Transverse colon (tissue), 4 donors: ENCODE measurements around the gene SF1. TPM values are rescaled to one million over a fixed set of nuclear protein-coding genes. Genes with fewer than 3 reads are reported as not detected.

Source experiments
- DNase-seq: peaks from one replicate; pipeline ENCODE4 v3.0.0-alpha.2; 2019
- H3K27ac ChIP-seq, 4 donors: fragments of 200-600 bp; sonication (generic); 2 replicates each; pipeline ENCODE4 v1.5.1; 2016 to 2018; ENCODE audit warnings: inconsistent platforms in 4 of 4
- H3K27me3 ChIP-seq: fragments of 200-600 bp; sonication (generic); 2 replicates; pipeline ENCODE4 v1.5.1; 2017; ENCODE audit warnings: inconsistent platforms
- H3K36me3 ChIP-seq, 4 donors: fragments of 200-600 bp; sonication (generic); 2 replicates each; pipeline ENCODE4 v1.5.1; 2017 to 2019; ENCODE audit warnings: inconsistent platforms in 4 of 4
- H3K4me1 ChIP-seq, 4 donors: fragments of 200-600 bp; sonication (generic); 2 replicates each; pipeline ENCODE4 v1.5.1; 2017 to 2020; ENCODE audit warnings: inconsistent platforms in 4 of 4
- H3K4me3 ChIP-seq, 4 donors: fragments of 200-600 bp; sonication (generic); 1 replicate in 1 of 4; 2 replicates in 3 of 4; pipeline versions ENCODE4 v1.5.1 to v1.6.1; 2017 to 2019; ENCODE audit warnings: inconsistent platforms in 4 of 4
- H3K9me3 ChIP-seq, 2 donors: fragments of 200-600 bp; sonication (generic); 2 replicates each; pipeline ENCODE4 v1.5.1; 2017 to 2019; ENCODE audit warnings: inconsistent platforms in 2 of 2
- EP300 ChIP-seq: sonication (generic); formaldehyde crosslinking; IDR thresholded peaks from one replicate; pipeline ENCODE4 v1.6.1; 2017; ENCODE audit warnings: antibody characterized with exemption, low read depth
- POLR2A ChIP-seq: fragments of 450-650 bp; IDR thresholded peaks from one replicate; pipeline ENCODE4 v1.6.1; 2016; ENCODE audit warnings: antibody characterized with exemption, mild to moderate bottlenecking, moderate library complexity
- POLR2AphosphoS5 ChIP-seq, 3 donors: sonication (generic); formaldehyde crosslinking; IDR thresholded peaks; one replicate each; pipeline ENCODE4 v1.6.1; 2016; ENCODE audit warnings: antibody characterized with exemption in 3 of 3
- WGBS, 2 donors: methylation state at CpG; one replicate each; pipeline ENCODE4 v1.1.5; 2018; ENCODE audit warnings: low coverage in 1 of 2; 5-methylcytosine and 5-hydroxymethylcytosine counted together
- in situ Hi-C, 4 donors: fragments of 200-750 bp; cut with MboI; loops; one replicate each; pipeline versions ENCODE4 v1.15.0 to v1.15.1; 2017; ENCODE audit warnings: low sequenced_read_pairs in 3 of 4, low pct_ligation_motif_present in 1 of 4, low pct_unique_long_range_greater_than_20kb in 1 of 4
- intact Hi-C: fragments of 100-400 bp; cut with DNase I; formaldehyde crosslinking; loops from one replicate; pipeline ENCODE4 v1.15.1; 2023; ENCODE audit warnings: low total_unique reads
- total RNA-seq, 4 donors: library from RNA; depleted of rRNA; stranded (reverse); fragments of >200 nt; gene quantifications; one replicate each; pipeline ENCODE4 v1.1.0, GENCODE V29; 2016
- TF ChIP-seq, protein P1 (sequence below), 5 experiments: fragments of 200-600 bp in 3 of 5; fragments of 450-650 bp in 2 of 5; sonication (generic) in 3 of 5; IDR thresholded peaks; 1 replicate in 2 of 5; 2 replicates in 3 of 5; pipeline ENCODE4 v1.5.1; 2016 to 2017; ENCODE audit warnings: antibody characterized with exemption in 5 of 5, inconsistent platforms in 3 of 5, mild to moderate bottlenecking in 2 of 5, moderate library complexity in 1 of 5

The SF1 gene
- total RNA-seq, 4 donors from 2014 or later = 196 to 458 (median 377) TPM

- Histone ChIP-seq H3K9me3 (no peaks in the 10 kb centered on the region), H3K4me1 (peaks cover 10 to 33% (median 20%) of the 10 kb centered on the region in 4 donors), H3K4me3 (peak overlapping the region; percentile 53 to 87 (median 62)), H3K36me3 (no peaks in the 10 kb centered on the region), H3K27ac (peak overlapping the region; percentile 64 to 92 (median 89)), H3K27me3 (no peaks in the 10 kb centered on the region)
- DNase-seq = peak; percentile 32
- 8% methylated on average over 18 of the region's 54 CpGs; no CpG with 5 or more reads in 1 of the 2 donors for WGBS, 2 donors
- intact Hi-C loops (no loop called here), in situ Hi-C loops (no loop called here)
- no peak for TF ChIP-seq POLR2AphosphoS5 (IDR thresholded peaks at IDR 0.05)
- TF ChIP-seq EP300 = no peak
- TF ChIP-seq POLR2A = no peak
- TF ChIP-seq, protein P1, sequence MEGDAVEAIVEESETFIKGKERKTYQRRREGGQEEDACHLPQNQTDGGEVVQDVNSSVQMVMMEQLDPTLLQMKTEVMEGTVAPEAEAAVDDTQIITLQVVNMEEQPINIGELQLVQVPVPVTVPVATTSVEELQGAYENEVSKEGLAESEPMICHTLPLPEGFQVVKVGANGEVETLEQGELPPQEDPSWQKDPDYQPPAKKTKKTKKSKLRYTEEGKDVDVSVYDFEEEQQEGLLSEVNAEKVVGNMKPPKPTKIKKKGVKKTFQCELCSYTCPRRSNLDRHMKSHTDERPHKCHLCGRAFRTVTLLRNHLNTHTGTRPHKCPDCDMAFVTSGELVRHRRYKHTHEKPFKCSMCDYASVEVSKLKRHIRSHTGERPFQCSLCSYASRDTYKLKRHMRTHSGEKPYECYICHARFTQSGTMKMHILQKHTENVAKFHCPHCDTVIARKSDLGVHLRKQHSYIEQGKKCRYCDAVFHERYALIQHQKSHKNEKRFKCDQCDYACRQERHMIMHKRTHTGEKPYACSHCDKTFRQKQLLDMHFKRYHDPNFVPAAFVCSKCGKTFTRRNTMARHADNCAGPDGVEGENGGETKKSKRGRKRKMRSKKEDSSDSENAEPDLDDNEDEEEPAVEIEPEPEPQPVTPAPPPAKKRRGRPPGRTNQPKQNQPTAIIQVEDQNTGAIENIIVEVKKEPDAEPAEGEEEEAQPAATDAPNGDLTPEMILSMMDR (IDR thresholded peaks at IDR 0.05) = no peak
These were observed 24.2 kb upstream of the SF1 start for GRCh38 chr11:64802370-64803157.

GRCh38 chr11:64801561-64802369 lies 23.4 kb upstream of the SF1 start:
- H3K4me3 ChIP-seq = peak overlapping the region in 2 of 4 donors; percentile 56 to 68

GRCh38 chr11:64801158-64801464 lies 22.8 kb upstream of the SF1 start:
- 75% methylated on average over 8 of the region's 9 CpGs; no CpG with 5 or more reads in 1 of the 2 donors for WGBS, 2 donors
- H3K9me3 ChIP-seq = no peaks in the 10 kb centered on the region
- peak overlapping the region in 2 of 4 donors; percentile 64 to 92 for H3K27ac ChIP-seq
- H3K4me1 ChIP-seq = peaks cover 10 to 33% (median 20%) of the 10 kb centered on the region in 4 donors
- H3K4me3 ChIP-seq = no peak overlapping the region
- TF ChIP-seq POLR2AphosphoS5 (IDR thresholded peaks at IDR 0.05) = no peak
- no peak for TF ChIP-seq EP300
- no peak for TF ChIP-seq POLR2A
- intact Hi-C loops (no loop called here), in situ Hi-C loops (no loop called here)
- H3K36me3 ChIP-seq = no peaks in the 10 kb centered on the region
- no peak for DNase-seq
- no peaks in the 10 kb centered on the region for H3K27me3 ChIP-seq

More at GRCh38 chr11:64801561-64802369, 23.4 kb upstream of the SF1 start:
- Histone ChIP-seq H3K27ac (peak overlapping the region; percentile 64 to 92 (median 89)), H3K27me3 (no peaks in the 10 kb centered on the region), H3K4me1 (peaks cover 10 to 33% (median 20%) of the 10 kb centered on the region in 4 donors), H3K36me3 (no peaks in the 10 kb centered on the region), H3K9me3 (no peaks in the 10 kb centered on the region)
- DNase-seq = no peak
- WGBS, 2 donors = 56% methylated on average over 13 of the region's 13 CpGs; no CpG with 5 or more reads in 1 of the 2 donors
- intact Hi-C loops = no loop called here
- in situ Hi-C loops = no loop called here
- no peak for TF ChIP-seq POLR2A
- TF ChIP-seq EP300 = no peak
- TF ChIP-seq POLR2AphosphoS5 (IDR thresholded peaks at IDR 0.05) = no peak
- TF ChIP-seq, protein P1 (IDR thresholded peaks at IDR 0.05) = no peak

- Histone ChIP-seq H3K27ac (no peak overlapping the region), H3K27me3 (no peaks in the 10 kb centered on the region), H3K4me3 (no peak overlapping the region), H3K36me3 (no peaks in the 10 kb centered on the region), H3K4me1 (peaks cover 10 to 33% (median 20%) of the 10 kb centered on the region in 4 donors), H3K9me3 (no peaks in the 10 kb centered on the region)
- intact Hi-C loops = no loop called here
- in situ Hi-C loops = no loop called here
- TF ChIP-seq, protein P1 (IDR thresholded peaks at IDR 0.05) = no peak
- TF ChIP-seq EP300 (no peak), POLR2AphosphoS5 (IDR thresholded peaks at IDR 0.05) (no peak), POLR2A (no peak)
- no peak for DNase-seq
- 86% methylated on average over 24 of the region's 26 CpGs; no CpG with 5 or more reads in 1 of the 2 donors for WGBS, 2 donors
These were observed 22.2 kb upstream of the SF1 start for GRCh38 chr11:64800303-64801157.
